HepG2 (cell line): ENCODE measurements around the gene RIBC1.

Source experiments
- EZH2 ChIP-seq: conservative IDR thresholded peaks from 2 replicates; pipeline ENCODE4 v1.6.1; 2012; ENCODE audit warnings: mild to moderate bottlenecking, low read depth, low read length, moderate library complexity
- MTA1 ChIP-seq: sonication (generic); formaldehyde crosslinking; IDR thresholded peaks from 2 replicates; pipeline ENCODE4 v1.4.0; 2020; ENCODE audit warnings: missing genetic modification reagents, mild to moderate bottlenecking, borderline replicate concordance
- ZNF143 ChIP-seq: sonication (generic); formaldehyde crosslinking; IDR thresholded peaks from 2 replicates; pipeline ENCODE4 v1.4.0; 2020; ENCODE audit warnings: missing genetic modification reagents

GRCh38 chrX:53474707-53475106, 52.0 kb downstream of the RIBC1 start:
- no peak for TF ChIP-seq EZH2
- no peak for TF ChIP-seq ZNF143 (CRISPR knock-in tag)
- TF ChIP-seq MTA1 (CRISPR knock-in tag) = no peak
